Raji (cell line): ENCODE data around the gene EIF3L.

Experiments
- POLR2A ChIP-seq: IDR thresholded peaks from 2 replicates; pipeline ENCODE4 v1.6.1; 2011; ENCODE audit warnings: low read depth, low read length, control low read depth; ENCODE audit not compliant: insufficient read depth

EIF3L gene

DNA sequence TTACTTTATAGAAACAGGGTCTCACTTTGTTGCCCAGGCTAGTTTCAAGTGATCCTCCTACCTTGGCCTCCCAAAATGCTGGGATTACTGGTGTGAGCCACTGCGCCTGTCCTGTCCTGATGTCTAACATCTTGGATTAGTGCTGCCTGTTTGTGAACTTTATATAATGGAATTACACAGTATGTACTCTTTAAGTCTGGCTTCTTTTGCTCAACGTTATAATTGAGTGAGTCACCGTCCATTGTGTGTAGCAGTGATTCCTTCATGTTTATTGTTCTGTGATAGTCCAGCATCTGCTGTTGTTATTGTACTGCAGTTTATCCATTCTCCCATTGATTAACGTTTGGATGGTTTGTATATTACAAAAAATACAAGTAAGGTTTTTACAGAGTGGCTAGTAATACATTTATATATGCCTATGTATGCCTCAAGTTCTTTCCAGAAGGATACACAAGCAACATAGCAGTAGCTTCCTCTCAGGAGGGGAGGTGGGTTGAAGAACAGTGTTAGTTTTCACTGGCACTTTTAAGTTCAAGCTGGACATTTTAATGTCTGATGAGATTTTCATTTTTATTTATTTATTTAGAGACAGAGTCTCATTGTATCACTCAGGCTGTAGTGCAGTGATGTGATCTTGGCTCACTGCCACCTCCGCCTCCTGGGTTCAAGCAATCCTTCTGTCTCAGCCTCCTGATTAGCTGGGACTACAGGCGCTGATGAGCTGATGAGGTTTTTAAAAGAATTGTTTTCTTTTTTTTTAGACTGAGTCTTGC lies 31.6 kb downstream of the EIF3L start:
- TF ChIP-seq POLR2A = no peak

DNA sequence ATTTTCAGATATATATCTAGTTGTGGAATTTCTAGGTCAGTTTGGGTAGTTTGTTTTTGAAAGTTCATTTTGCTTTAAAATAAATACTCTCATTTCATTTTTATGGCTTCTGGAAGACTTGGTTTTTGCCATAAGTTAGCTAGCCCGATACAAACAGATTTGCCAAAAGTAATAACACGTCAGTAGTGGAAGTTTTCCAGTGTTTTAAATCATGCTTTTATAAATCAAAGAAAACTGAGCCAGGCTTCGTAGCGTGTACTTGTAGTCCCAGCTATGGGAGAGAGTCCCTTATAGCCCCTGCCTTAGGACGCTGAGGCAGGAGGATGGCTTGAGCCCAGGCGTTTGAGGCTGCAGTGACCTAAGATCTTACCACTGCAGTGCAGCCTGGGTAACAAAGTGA lies 35.2 kb downstream of the EIF3L start:
- TF ChIP-seq POLR2A = no peak

DNA sequence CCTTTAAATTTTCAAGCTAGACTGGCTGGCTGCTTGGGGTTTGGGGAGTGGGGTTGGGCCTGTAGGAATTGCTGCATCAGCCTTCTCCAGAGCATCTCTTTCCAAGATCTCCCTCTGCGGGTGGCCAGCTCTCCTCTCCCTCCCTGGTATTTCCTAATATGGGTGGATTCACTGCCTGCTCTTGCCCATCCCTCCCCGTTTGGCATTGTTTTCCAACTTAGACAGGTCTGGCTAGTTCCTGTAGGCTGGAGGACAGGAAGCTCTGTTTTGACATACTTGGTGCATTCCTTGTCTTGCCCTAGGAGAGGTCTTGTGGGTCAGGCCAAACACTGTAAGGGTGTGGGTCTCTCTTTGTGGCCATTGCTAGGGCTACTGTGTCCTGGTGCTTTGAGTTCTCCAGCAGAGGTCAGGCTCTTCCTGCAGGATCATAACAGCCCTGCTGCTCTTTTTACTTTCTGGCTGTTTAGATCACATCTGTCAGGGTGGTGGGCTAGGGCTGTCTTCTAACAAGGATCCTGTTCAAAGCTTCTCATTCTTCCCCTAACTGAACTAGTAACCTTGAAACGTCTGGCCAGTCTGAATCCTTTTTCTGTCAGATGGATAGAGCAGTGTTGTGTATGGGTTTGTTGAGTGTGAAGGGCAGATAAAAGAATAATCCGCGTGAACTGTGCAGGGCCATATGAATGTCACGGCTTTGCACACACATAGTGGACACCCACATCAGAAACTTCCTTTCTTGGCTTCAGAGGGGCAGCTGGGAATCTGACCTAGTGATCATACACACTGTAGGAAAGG lies 38.6 kb downstream of the EIF3L start:
- TF ChIP-seq POLR2A = no peak

DNA sequence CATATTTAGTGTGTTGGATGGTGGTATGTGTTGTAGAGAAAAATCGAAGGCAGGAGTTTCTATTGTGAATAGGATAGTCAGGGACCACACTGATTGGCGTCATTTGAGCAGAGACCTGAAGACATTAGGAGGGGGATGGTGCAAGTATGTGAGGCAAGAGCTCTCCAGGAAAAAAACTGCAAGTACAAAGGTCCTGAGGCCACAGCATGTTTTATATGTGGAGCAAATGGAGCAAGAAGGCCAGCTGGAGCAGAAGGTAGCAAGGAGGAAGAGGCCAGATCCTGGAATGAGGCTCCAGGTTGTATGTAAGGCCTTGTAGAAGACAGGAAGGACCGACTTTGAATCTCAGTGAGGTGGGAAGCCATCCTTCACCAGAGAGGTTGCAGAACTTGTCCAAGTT lies 42.7 kb downstream of the EIF3L start:
- no peak for TF ChIP-seq POLR2A

DNA sequence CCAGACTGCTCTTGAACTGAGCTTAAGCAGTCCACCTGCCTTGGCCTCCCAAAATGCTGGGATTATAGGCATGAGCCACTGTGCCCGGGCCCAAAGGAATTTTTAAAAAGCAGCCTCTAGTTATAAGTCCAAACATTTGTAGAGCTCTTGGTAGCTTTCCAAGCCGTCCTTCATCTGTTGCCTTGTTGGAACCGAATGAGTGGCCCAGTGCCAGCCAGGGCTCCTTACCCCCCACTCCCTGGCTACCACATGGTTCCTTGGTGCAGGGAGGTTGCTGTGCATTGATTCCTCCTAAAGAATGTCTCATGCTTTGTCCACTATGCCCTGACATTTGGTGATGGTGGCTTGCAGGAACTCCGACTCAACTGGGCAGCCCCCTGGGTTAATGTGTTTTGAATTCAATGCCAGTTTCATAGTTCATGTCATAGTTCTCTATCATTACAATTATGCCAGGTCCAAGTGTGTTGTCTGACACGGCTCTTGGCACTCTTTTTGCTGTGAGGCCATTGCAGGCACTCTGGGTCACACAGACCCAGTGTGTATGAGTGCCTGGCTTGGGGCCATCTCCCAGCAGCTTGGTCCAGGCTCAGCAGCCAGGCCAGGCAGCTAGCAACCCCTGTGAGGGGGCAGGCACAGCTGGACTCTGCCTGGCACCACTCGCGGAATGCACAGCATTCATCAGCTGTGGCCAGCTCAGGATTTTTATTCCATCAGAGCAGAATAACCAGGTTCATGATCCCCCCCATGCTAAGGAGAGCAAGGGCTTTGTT lies 43.5 kb downstream of the EIF3L start:
- no peak for TF ChIP-seq POLR2A

DNA sequence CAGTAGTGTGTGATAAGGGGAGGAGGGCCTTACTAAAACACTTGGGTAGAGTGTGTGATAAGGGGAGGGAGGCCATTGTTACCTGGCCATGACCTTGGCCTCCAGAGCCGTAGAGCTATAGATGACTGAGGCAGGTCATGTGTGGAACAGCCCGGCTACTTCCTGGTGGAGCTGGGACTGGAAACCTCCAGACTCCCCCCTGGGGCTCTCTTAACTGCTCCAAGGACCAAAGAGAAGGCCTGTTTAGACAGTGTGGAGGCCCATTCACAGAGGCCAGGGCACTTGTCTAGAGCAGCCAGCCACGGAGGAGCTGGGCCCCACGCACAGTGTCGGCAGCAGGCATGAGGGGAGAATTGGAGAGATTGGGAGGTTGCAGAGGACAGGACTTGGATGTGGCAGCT lies 44.4 kb downstream of the EIF3L start:
- no peak for TF ChIP-seq POLR2A

DNA sequence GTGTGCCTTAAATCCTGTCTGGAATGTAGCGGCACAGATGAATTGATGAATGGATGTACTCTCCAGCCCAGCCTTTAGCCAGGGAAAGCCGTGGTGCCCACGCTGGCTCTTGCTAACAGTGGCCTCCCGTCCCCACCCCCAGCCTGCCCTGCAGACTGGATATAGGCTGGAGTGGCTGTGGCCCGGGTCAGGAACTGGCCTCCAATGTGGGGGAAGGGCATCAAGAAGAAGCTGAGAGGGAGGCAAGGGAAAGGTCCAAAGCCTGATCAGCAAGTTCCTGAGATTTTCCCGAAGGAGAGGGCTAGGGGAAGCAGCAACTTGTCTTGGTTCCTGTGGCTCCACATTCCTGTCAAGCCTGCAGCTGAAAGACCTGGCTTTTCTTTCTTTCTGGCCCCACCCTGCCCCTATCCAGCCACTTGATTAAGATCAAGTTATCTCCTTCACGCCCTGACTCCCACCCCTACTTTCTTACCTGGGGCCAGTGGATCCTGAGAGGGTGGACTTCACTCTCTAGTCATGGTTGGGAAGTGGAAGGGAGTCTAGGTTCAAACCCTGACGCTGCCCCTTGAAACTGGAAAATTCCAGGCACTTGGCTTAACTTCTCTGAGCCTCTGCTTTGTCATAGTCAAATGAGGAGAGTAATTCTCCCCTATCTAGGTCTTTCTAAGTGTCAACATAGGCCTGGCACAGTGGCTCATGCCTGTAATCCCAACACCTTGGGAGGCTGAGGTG lies 45.9 kb downstream of the EIF3L start:
- no peak for TF ChIP-seq POLR2A

DNA sequence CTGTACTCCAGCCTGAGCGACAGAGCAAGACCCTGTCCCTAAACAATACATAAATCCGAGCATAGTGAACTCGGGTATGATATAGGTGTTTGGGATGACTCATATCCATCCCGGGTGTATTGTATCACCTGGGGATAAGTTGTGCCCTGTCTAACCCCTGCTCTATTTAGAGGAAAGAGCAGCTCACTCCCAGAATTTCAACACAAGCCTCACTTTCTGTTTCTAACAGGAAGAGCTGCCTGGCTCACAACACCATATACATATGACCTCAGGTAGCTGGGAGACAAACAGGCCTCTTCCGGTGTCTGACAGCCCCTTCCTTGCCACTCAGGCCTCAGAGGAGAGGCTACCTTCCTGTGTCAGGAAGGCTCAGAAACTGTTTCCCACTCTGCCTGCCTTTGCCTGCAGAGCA lies 47.0 kb downstream of the EIF3L start:
- peak; percentile 44; the same call in 1 of the 2 replicates for TF ChIP-seq POLR2A

DNA sequence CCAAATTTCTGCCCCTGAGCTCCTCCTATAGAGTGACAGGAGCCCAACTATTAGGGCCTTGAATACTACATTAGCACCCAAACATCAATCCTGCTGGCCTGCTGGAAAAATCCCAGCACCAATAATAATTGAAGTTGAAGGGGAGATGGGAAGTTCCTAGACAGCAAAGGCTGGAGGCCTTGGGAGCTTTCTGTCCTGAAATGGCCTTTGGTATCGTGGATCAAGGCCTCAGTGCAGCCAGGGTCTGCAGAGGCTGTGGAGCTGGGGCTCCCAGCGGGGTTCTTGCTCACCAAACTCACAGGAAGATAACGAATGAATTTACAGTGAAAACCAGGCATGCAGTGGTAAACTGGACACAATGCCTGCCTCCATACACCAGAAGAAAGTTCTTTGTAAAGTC lies 47.7 kb downstream of the EIF3L start:
- no peak for TF ChIP-seq POLR2A

DNA sequence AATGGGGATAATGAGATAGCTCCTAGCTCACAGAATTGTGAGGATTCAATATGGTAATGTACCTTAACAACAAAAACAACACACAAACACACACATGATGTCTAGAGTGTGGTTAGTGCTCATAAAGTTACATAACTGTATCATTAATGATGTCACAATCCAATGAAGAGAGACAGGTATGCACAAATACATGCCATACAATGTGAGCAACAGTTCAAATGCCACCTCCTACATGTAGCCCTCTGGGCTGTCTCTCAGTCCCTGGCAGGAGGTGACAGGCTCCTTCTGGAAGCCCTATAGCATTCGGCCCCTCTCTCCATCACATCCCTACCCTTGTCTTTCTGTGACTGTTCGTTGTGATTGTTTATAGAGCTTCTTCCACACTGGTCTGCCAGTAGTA lies 48.6 kb downstream of the EIF3L start:
- TF ChIP-seq POLR2A = no peak

DNA sequence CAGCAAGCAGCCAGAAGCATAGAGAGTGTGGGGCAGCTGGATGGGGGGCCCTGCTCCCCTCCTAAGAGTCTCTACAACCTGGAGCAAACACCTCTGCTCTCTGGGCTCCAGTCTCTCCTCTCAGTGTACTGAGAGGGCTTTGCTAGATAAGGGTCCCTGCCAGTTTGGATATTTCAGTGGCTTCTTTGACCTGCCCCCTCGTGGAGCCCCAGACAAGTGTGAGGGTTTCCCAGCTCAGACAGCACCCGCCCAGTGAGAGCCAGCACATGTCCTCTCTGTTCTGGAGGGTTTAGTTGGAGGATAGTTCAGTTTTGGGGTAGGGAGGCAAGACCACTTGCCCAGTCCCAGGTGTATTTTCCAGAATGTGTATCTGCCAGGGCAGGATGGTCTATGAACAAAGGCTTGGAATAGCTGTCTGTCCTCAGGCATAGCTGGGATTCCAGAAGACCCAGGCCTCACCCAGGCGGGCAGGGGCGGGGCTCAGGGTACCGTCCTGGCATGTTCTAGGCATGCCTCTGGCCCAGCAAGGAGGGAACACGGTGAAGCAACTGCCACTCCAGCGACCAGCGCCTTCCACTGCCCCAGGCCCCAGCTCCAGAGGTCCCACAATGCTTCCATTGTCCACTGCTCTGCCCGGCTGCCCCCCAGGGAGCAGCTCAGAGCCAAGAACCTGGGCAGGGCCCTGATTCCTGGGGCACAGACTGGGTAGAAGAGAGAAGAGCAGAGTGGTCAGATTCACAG lies 49.4 kb downstream of the EIF3L start:
- TF ChIP-seq POLR2A = no peak

DNA sequence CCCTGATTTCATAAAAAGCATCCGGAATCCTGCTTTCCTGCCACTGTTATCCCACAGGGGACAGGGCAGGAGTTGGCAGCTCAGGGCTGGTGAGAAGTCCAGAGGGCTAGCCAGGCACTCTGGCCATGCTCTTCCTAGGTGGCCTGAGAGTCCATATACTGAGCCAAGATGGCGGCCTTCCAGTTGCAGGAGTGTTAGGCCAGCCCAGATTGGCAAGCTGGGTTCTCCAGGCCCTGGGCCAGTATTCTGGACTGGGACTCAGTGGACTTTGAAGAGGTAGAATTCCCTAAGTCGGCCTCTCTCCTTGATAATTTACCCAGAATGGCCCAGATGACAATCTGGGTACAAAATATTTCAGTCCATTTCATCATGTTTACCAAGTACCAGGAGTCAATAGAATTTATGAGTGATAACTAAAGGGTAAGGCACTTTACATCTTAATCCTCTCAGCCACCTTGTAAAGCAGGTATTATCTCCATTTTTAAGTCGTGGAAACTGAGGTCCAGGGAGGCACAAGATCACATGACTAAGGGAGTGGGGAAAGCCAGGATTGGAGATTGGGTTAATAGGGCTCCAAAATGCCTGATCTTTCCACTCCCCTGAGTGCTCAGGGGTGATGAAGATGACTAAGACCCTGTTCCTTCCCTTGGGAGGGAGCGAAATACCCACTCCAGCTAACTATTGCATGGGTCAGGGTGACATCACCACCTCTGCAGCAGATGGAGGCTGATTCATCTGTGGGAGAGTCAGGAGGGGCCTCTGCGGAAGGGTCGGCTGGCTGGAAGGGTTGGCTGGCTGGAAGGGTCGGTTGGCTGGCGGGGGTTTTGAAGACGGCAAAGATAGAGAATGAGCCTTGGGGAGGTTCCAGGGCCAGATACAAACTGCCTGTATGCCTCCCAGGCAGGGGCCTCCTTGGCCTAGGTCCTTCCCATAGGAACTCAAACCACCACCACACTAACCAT lies 55.6 kb downstream of the EIF3L start:
- no peak for TF ChIP-seq POLR2A
